ENCODE data around the gene TRUB1.

DNA sequence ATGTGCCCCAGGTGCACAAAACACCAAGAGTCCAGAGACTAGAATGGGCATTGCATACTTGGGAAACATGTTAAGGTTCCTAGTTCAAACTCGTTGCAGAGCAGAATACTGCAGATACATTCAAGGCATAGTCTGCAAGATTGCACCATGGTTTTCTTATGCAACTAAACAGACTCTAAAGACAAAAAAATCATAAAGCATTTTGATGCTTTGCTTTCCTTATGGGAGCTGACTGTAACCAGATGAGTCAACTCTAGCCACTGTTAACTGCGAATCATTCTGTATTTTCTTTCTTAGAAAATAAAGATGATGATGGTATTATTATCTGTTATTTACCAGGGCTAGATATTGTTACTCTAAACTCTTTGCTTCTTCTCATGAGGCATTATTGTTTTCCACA, 19.7 kb downstream of the TRUB1 start:
- TF ChIP-seq, protein P1, sequence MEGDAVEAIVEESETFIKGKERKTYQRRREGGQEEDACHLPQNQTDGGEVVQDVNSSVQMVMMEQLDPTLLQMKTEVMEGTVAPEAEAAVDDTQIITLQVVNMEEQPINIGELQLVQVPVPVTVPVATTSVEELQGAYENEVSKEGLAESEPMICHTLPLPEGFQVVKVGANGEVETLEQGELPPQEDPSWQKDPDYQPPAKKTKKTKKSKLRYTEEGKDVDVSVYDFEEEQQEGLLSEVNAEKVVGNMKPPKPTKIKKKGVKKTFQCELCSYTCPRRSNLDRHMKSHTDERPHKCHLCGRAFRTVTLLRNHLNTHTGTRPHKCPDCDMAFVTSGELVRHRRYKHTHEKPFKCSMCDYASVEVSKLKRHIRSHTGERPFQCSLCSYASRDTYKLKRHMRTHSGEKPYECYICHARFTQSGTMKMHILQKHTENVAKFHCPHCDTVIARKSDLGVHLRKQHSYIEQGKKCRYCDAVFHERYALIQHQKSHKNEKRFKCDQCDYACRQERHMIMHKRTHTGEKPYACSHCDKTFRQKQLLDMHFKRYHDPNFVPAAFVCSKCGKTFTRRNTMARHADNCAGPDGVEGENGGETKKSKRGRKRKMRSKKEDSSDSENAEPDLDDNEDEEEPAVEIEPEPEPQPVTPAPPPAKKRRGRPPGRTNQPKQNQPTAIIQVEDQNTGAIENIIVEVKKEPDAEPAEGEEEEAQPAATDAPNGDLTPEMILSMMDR (conservative IDR thresholded peaks at IDR 0.05; ENCODE audit: low read depth, low read length): no peak
- TF ChIP-seq MXI1 (IDR thresholded peaks at IDR 0.05; ENCODE audit: borderline replicate concordance, low read depth, low read length): no peak
- TF ChIP-seq, protein P2, sequence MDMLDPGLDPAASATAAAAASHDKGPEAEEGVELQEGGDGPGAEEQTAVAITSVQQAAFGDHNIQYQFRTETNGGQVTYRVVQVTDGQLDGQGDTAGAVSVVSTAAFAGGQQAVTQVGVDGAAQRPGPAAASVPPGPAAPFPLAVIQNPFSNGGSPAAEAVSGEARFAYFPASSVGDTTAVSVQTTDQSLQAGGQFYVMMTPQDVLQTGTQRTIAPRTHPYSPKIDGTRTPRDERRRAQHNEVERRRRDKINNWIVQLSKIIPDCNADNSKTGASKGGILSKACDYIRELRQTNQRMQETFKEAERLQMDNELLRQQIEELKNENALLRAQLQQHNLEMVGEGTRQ (IDR thresholded peaks at IDR 0.05; ENCODE audit: low read depth, low read length): no peak
- TF ChIP-seq POLR2A (IDR thresholded peaks at IDR 0.05; ENCODE audit: low read depth, low read length): no peak
- no peak for TF ChIP-seq CHD1 (IDR thresholded peaks at IDR 0.05; ENCODE audit: low read depth, low read length)
- TF ChIP-seq RCOR1 (IDR thresholded peaks at IDR 0.05; ENCODE audit: insufficient replicate concordance, low read length): no peak
- TF ChIP-seq RAD21 (IDR thresholded peaks at IDR 0.05; ENCODE audit: low read length): no peak
- no peak for TF ChIP-seq MAFK (IDR thresholded peaks at IDR 0.05; ENCODE audit: low read depth, low read length)
